ENCODE results near the gene ELOVL5. TPM values are rescaled to one million over a fixed set of nuclear protein-coding genes. Genes with fewer than 3 reads are reported as not detected.

ELOVL5 gene
- total RNA-seq, 3 donors from 2014 or later = 11.5 to 60.6 (median 27.5) TPM

DNA sequence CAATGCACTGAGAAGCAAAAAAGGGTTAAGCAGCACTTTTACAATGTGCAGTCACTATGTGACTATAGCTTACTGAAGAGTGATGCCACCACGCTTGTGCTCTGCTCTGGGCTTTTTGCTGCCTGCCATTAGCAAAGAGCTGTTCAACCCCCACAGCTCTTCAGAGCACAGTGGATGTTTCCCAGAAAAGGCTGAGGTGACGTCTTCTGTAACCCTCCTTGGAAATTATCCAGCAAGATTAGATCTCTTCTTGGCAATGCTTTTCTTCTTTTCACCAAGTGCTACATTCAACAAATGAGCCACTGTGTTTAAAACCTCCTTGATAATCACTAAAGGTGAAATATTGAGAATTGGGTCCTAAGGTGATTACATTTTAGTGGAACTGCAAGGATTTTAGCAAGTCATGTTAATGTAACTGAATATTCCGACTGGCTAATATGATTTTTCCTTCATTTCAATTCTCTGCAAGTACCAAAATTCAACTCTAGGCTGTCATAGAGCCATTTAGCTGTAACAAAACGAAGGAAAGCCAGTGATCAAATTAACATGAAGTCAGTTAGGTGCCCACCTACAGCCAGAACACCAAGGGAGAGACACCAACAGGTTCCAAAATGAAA, 34.9 kb downstream of the ELOVL5 start:
- no peak for ATAC-seq
- no peak overlapping the region for H3K4me3 ChIP-seq
- intact Hi-C loops (cut with DNase I, micrococcal nuclease) = no loop called here
- TF ChIP-seq, protein P1, sequence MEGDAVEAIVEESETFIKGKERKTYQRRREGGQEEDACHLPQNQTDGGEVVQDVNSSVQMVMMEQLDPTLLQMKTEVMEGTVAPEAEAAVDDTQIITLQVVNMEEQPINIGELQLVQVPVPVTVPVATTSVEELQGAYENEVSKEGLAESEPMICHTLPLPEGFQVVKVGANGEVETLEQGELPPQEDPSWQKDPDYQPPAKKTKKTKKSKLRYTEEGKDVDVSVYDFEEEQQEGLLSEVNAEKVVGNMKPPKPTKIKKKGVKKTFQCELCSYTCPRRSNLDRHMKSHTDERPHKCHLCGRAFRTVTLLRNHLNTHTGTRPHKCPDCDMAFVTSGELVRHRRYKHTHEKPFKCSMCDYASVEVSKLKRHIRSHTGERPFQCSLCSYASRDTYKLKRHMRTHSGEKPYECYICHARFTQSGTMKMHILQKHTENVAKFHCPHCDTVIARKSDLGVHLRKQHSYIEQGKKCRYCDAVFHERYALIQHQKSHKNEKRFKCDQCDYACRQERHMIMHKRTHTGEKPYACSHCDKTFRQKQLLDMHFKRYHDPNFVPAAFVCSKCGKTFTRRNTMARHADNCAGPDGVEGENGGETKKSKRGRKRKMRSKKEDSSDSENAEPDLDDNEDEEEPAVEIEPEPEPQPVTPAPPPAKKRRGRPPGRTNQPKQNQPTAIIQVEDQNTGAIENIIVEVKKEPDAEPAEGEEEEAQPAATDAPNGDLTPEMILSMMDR (IDR thresholded peaks at IDR 0.05) = no peak
- no peaks in the 10 kb centered on the region for H3K36me3 ChIP-seq (ENCODE audit: low read depth)
- no peaks in the 10 kb centered on the region for H3K4me1 ChIP-seq (ENCODE audit: low read depth)
- no peak for DNase-seq
- H3K9me3 ChIP-seq = no peaks in the 10 kb centered on the region

DNA sequence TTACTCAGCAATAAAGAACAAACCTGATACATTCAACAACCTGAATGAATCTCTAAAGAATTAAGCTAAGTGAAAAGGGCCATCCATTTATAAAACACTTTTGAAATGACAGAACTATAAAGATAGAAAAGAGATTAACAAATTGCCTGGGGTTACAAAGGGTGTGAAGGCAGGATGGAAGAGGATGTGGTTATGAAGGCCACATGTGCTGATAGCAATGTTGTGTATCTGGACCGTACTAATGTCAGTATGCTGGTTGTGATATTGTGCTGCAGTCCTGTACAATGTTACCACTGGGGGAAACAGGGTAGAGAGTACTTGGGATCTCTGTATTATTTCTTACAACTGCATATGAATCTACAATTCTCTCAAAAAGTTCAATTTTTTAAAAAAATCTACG, 36.4 kb downstream of the ELOVL5 start:
- Histone ChIP-seq H3K9me3 (no peaks in the 10 kb centered on the region), H3K36me3 (ENCODE audit: low read depth) (no peaks in the 10 kb centered on the region), H3K4me3 (no peak overlapping the region), H3K4me1 (ENCODE audit: low read depth) (no peaks in the 10 kb centered on the region)
- TF ChIP-seq, protein P1 (IDR thresholded peaks at IDR 0.05) = no peak
- ATAC-seq = peak; percentile 58
- intact Hi-C loops (cut with DNase I, micrococcal nuclease) = no loop called here
- DNase-seq = no peak

DNA sequence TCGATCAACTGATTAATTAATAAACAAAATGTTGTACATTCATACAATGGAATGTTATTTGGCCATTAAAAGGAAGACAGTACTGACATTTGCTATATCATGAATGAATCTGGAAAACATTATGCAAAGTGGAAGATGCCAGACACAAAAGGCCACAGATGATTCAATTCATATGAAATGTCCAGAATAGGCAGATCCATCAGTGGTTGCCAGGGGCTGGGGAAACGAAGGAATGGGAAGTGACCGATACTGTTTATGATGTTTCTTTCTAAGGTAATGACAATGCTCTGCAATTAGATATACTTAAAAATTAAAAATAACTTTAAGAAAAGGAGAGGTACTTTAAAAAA, 37.2 kb downstream of the ELOVL5 start:
- Histone ChIP-seq H3K4me1 (ENCODE audit: low read depth) (no peaks in the 10 kb centered on the region), H3K9me3 (no peaks in the 10 kb centered on the region), H3K36me3 (ENCODE audit: low read depth) (no peaks in the 10 kb centered on the region), H3K4me3 (no peak overlapping the region)
- no peak for DNase-seq
- TF ChIP-seq, protein P1 (IDR thresholded peaks at IDR 0.05) = no peak
- no peak for ATAC-seq
- intact Hi-C loops (cut with DNase I, micrococcal nuclease) = no loop called here

DNA sequence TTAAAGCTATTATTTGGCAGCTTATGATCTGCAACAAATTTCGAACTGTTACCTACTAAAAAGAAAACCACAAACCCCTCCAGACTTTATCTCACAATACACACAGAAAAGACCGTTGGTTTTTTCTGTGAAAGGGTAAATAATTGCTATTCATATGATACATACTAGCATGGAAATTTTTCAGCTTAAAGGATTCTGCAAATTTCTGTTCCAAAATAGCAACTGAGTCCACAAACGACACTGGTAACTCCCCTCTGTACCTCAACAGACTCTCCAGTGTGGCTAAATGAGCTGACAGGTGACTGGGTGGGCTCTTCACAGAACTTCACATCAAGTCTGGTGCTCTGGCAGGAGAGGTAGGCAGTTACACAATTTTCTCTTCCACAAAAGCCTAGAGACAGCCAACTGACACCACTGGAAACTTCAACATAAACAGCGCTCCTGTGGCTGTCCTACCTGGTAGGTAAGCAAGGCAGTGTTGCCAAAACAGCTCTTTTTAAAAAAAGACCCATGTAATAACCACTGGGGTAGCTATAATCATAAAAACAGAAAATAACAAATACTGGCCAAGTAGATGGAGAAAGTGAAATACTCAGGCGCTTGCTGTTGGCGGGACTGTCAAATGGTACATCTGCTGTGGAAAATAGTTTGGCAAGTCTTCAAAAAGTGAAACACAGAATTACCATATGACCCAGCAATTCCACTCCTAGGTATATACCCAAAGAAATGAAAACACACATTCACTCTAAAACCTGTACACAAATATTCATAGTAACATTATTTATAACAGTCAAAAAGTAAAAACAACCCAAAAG, 37.8 kb downstream of the ELOVL5 start:
- DNase-seq (no peak), ATAC-seq (no peak)
- Histone ChIP-seq H3K4me3 (no peak overlapping the region), H3K36me3 (ENCODE audit: low read depth) (no peaks in the 10 kb centered on the region), H3K4me1 (ENCODE audit: low read depth) (no peaks in the 10 kb centered on the region), H3K9me3 (no peaks in the 10 kb centered on the region)
- TF ChIP-seq, protein P1 (IDR thresholded peaks at IDR 0.05) = no peak
- intact Hi-C loops (cut with DNase I, micrococcal nuclease) = no loop called here

DNA sequence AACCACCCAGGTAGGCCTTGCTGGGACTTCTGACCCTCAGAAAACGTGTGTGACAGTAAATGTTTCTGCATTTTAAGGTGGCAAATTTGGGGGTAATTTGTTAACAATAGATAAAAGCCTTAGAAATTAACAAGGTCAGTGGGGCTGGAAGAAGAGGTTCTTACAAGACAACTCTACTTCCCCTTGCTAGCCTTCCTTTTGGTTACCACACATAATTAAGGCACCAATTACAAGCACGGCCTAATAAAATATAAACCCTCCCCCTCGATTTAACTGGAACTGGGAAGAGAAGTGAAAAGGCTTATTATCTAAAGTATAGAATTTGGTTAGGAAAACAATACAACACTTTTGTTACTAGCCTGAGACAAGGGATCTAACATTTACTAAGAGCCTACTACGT, 38.8 kb downstream of the ELOVL5 start:
- H3K9me3 ChIP-seq = no peaks in the 10 kb centered on the region
- H3K4me1 ChIP-seq (ENCODE audit: low read depth) = no peaks in the 10 kb centered on the region
- no peak overlapping the region for H3K4me3 ChIP-seq
- intact Hi-C loops (cut with DNase I, micrococcal nuclease) = no loop called here
- H3K36me3 ChIP-seq (ENCODE audit: low read depth) = no peaks in the 10 kb centered on the region
- no peak for ATAC-seq
- no peak for DNase-seq
- TF ChIP-seq, protein P1 (IDR thresholded peaks at IDR 0.05) = no peak

Measured in mucosa of descending colon (tissue), 3 donors.